Fibroblast of skin of left quadriceps (primary cell): ENCODE results near the gene LASP1.
"Not testable (repeated sequence)": the region's sequence is repeated elsewhere in the genome, so short reads cannot be mapped to it uniquely, and the experiment has no call there.

Experiments used
- DNase-seq, 2 experiments: peaks; one replicate each; pipeline ENCODE4 v3.0.0-alpha.2; 2013; ENCODE audit warnings: low read depth in 2 of 2

The LASP1 gene

GRCh38 chr17:38908676-38909181 is 38.9 kb downstream of the LASP1 start:
- DNase-seq = no peak

- no peak for DNase-seq
Measured at GRCh38 chr17:38910325-38910724, 40.5 kb downstream of the LASP1 start.

- DNase-seq = no peak
Measured at GRCh38 chr17:38911081-38911730, 41.3 kb downstream of the LASP1 start.

GRCh38 chr17:38911731-38912081 is 41.8 kb downstream of the LASP1 start:
- not testable (repeated sequence) for DNase-seq

GRCh38 chr17:38912221-38912813 is 42.5 kb downstream of the LASP1 start:
- no peak for DNase-seq

- DNase-seq = no peak
Measured at GRCh38 chr17:38914741-38915638, 45.1 kb downstream of the LASP1 start.

- no peak for DNase-seq
Measured at GRCh38 chr17:38915639-38915995, 45.8 kb downstream of the LASP1 start.

- DNase-seq = no peak
Measured at GRCh38 chr17:38916771-38917170, 46.9 kb downstream of the LASP1 start.

GRCh38 chr17:38917259-38917658 is 47.4 kb downstream of the LASP1 start:
- DNase-seq = no peak

GRCh38 chr17:38918129-38918913 is 48.5 kb downstream of the LASP1 start:
- no peak for DNase-seq

GRCh38 chr17:38918916-38919315 is 49.1 kb downstream of the LASP1 start:
- DNase-seq = no peak

- DNase-seq = no peak
Measured at GRCh38 chr17:38919316-38920078, 49.6 kb downstream of the LASP1 start.

- DNase-seq = no peak
Measured at GRCh38 chr17:38920374-38921291, 50.8 kb downstream of the LASP1 start.

GRCh38 chr17:38921756-38922411 is 52.0 kb downstream of the LASP1 start:
- DNase-seq = no peak

- peak; percentile 39 to 48 for DNase-seq
Measured at GRCh38 chr17:38922538-38923297, 52.9 kb downstream of the LASP1 start.

- peak; percentile 23 to 26 for DNase-seq
Measured at GRCh38 chr17:38925263-38925995, 55.6 kb downstream of the LASP1 start, which contains the start of gene LASP1NB. Gene LASP1NB (plus strand): TSS chr17:38925614.

- DNase-seq = no peak
Measured at GRCh38 chr17:38926293-38927070, 56.6 kb downstream of the LASP1 start.
